ENCODE results near the gene CPEB4. TPM values are rescaled to one million over a fixed set of nuclear protein-coding genes. Genes with fewer than 3 reads are reported as not detected.

Gene CPEB4
- total RNA-seq, 1 experiment from 2014 or later = 86.7 TPM

GRCh38 chr5:173884402-173885053, 3.6 kb upstream of the CPEB4 start:
- no peaks in the 10 kb centered on the region for H3K27me3 Mint-ChIP-seq (ENCODE audit: insufficient read depth, unreplicated experiment)
- ChIA-PET POLR2A (interaction anchor here (0.7 to 7.1 kb wide), 24 partner anchors 8 to 827 kb away, joined by 3 to 118 read pairs (median 5); no protein-coding TSS in a partner anchor), CTCF (interaction anchor here (0.5 to 1.8 kb wide), 11 partner anchors 22 to 432 kb away, joined by 3 to 6 read pairs (median 4); partner anchors contain the start of gene BOD1)
- no peak overlapping the region for H3K4me3 Mint-ChIP-seq (ENCODE audit: unreplicated experiment)
- peak overlapping the region; percentile 93 for H3K27ac Mint-ChIP-seq (ENCODE audit: low read depth, unreplicated experiment)
- no peak for TF ChIP-seq CTCF (IDR thresholded peaks at IDR 0.05; ENCODE audit: unreplicated experiment)
- peaks cover 21% of the 10 kb centered on the region for H3K36me3 Mint-ChIP-seq (ENCODE audit: insufficient read depth, unreplicated experiment)
- intact Hi-C loops (cut with micrococcal nuclease) = loop anchor here (5.0 kb wide), 1 partner anchor 43 kb away; no protein-coding TSS in a partner anchor
- DNase-seq (ENCODE audit: unreplicated experiment) = peak; percentile 22
- H3K4me1 Mint-ChIP-seq (ENCODE audit: insufficient read depth, unreplicated experiment) = peaks cover 55% of the 10 kb centered on the region
- peaks cover 7% of the 10 kb centered on the region for H3K9me3 Mint-ChIP-seq (ENCODE audit: unreplicated experiment)
- BruUV-seq (replicated peaks) = no TSS peak

- intact Hi-C loops (cut with micrococcal nuclease) = loop anchor here (5.0 kb wide), 1 partner anchor 42 kb away; no protein-coding TSS in a partner anchor
- Mint-ChIP-seq H3K36me3 (ENCODE audit: insufficient read depth, unreplicated experiment) (peaks cover 24% of the 10 kb centered on the region), H3K4me1 (ENCODE audit: insufficient read depth, unreplicated experiment) (peaks cover 57% of the 10 kb centered on the region), H3K9me3 (ENCODE audit: unreplicated experiment) (peaks cover 7% of the 10 kb centered on the region), H3K4me3 (ENCODE audit: unreplicated experiment) (no peak overlapping the region), H3K27ac (ENCODE audit: low read depth, unreplicated experiment) (peak overlapping the region; percentile 93), H3K27me3 (ENCODE audit: insufficient read depth, unreplicated experiment) (no peaks in the 10 kb centered on the region)
- CTCF ChIA-PET = interaction anchor here (0.7 to 1.5 kb wide), 6 partner anchors 72 to 1172 kb away, joined by 3 to 6 read pairs (median 4); no protein-coding TSS in a partner anchor
- BruUV-seq (replicated peaks) = no TSS peak
- DNase-seq (ENCODE audit: unreplicated experiment) = no peak
- POLR2A ChIA-PET = interaction anchor here (0.9 to 7.1 kb wide), 17 partner anchors 8 to 118 kb away, joined by 3 to 118 read pairs (median 5); no protein-coding TSS in a partner anchor
- TF ChIP-seq CTCF (IDR thresholded peaks at IDR 0.05; ENCODE audit: unreplicated experiment) = no peak
Observed at GRCh38 chr5:173885054-173885443, 3.1 kb upstream of the CPEB4 start.

- no peak for TF ChIP-seq CTCF (IDR thresholded peaks at IDR 0.05; ENCODE audit: unreplicated experiment)
- intact Hi-C loops (cut with micrococcal nuclease) = loop anchor here (5.0 kb wide), 1 partner anchor 42 kb away; no protein-coding TSS in a partner anchor
- Mint-ChIP-seq H3K4me3 (ENCODE audit: unreplicated experiment) (no peak overlapping the region), H3K9me3 (ENCODE audit: unreplicated experiment) (peaks cover 7% of the 10 kb centered on the region), H3K27me3 (ENCODE audit: insufficient read depth, unreplicated experiment) (no peaks in the 10 kb centered on the region), H3K36me3 (ENCODE audit: insufficient read depth, unreplicated experiment) (peaks cover 24% of the 10 kb centered on the region), H3K27ac (ENCODE audit: low read depth, unreplicated experiment) (peak overlapping the region; percentile 93), H3K4me1 (ENCODE audit: insufficient read depth, unreplicated experiment) (peaks cover 57% of the 10 kb centered on the region)
- DNase-seq (ENCODE audit: unreplicated experiment) = no peak
- CTCF ChIA-PET = interaction anchor here (0.7 to 1.5 kb wide), 3 partner anchors 88 to 1173 kb away, joined by 3 to 6 read pairs (median 5); no protein-coding TSS in a partner anchor
- no TSS peak for BruUV-seq (replicated peaks)
- POLR2A ChIA-PET = interaction anchor here (0.8 to 7.1 kb wide), 13 partner anchors 7 to 439 kb away, joined by 3 to 118 read pairs (median 4); no protein-coding TSS in a partner anchor
Observed at GRCh38 chr5:173885475-173886010, 2.6 kb upstream of the CPEB4 start.

GRCh38 chr5:173886150-173886549, 2.0 kb upstream of the CPEB4 start:
- Mint-ChIP-seq H3K9me3 (ENCODE audit: unreplicated experiment) (peaks cover 7% of the 10 kb centered on the region), H3K36me3 (ENCODE audit: insufficient read depth, unreplicated experiment) (peaks cover 26% of the 10 kb centered on the region), H3K27me3 (ENCODE audit: insufficient read depth, unreplicated experiment) (no peaks in the 10 kb centered on the region), H3K27ac (ENCODE audit: low read depth, unreplicated experiment) (peak overlapping the region; percentile 93), H3K4me1 (ENCODE audit: insufficient read depth, unreplicated experiment) (peaks cover 59% of the 10 kb centered on the region), H3K4me3 (ENCODE audit: unreplicated experiment) (no peak overlapping the region)
- TF ChIP-seq CTCF (IDR thresholded peaks at IDR 0.05; ENCODE audit: unreplicated experiment) = no peak
- no peak for DNase-seq (ENCODE audit: unreplicated experiment)
- ChIA-PET POLR2A (interaction anchor here (0.8 to 8.3 kb wide), 9 partner anchors 11 to 438 kb away, joined by 3 to 149 read pairs (median 4); no protein-coding TSS in a partner anchor), CTCF (interaction anchor here (1.1 kb wide), 1 partner anchor 253 kb away, joined by 4 read pairs; no protein-coding TSS in a partner anchor)
- BruUV-seq (replicated peaks) = no TSS peak
- intact Hi-C loops (cut with micrococcal nuclease) = loop anchor here (5.0 kb wide), 1 partner anchor 41 kb away; no protein-coding TSS in a partner anchor

Measured in MCF 10A (cell line).